KMS-11 (cell line): ENCODE data around the gene SPARCL1.

Experiments
- H2AFZ ChIP-seq: fragments of 200-600 bp; sonication (generic); 2 replicates; pipeline ENCODE4 v1.6.1; 2016; ENCODE audit warnings: antibody characterized with exemption, mixed run types, low read depth
- H3K27ac ChIP-seq: fragments of 200-600 bp; sonication (generic); 2 replicates; pipeline ENCODE4 v1.6.1; 2016; ENCODE audit warnings: mild to moderate bottlenecking, mixed run types
- H3K27me3 ChIP-seq: fragments of 200-600 bp; sonication (generic); 2 replicates; pipeline ENCODE4 v1.6.1; 2017; ENCODE audit warnings: mild to moderate bottlenecking, low read depth, mixed run types, moderate library complexity; ENCODE audit not compliant: insufficient read depth
- H3K36me3 ChIP-seq: fragments of 200-600 bp; sonication (generic); 2 replicates; pipeline ENCODE4 v1.6.1; 2017; ENCODE audit warnings: mild to moderate bottlenecking, mixed run types; ENCODE audit not compliant: insufficient read depth
- H3K4me1 ChIP-seq: fragments of 200-600 bp; sonication (generic); 2 replicates; pipeline ENCODE4 v1.6.1; 2016; ENCODE audit warnings: mild to moderate bottlenecking, low read depth, mixed run types; ENCODE audit not compliant: poor library complexity, severe bottlenecking
- H3K4me2 ChIP-seq: fragments of 200-600 bp; sonication (generic); 2 replicates; pipeline ENCODE4 v1.7.0; 2016; ENCODE audit warnings: mild to moderate bottlenecking, mixed run types
- H3K4me3 ChIP-seq: fragments of 200-600 bp; sonication (generic); IDR thresholded peaks from 2 replicates; pipeline ENCODE4 v1.6.1; 2017; ENCODE audit warnings: low read depth, low read length, mixed read lengths; ENCODE audit not compliant: insufficient read depth
- H3K79me2 ChIP-seq: fragments of 200-600 bp; sonication (generic); 2 replicates; pipeline ENCODE4 v1.6.1; 2016; ENCODE audit warnings: low read depth, mixed run types; ENCODE audit not compliant: insufficient read depth
- H3K9ac ChIP-seq: fragments of 200-600 bp; sonication (generic); 2 replicates; pipeline ENCODE4 v1.6.1; 2016; ENCODE audit warnings: mild to moderate bottlenecking, mixed run types
- H4K20me1 ChIP-seq: fragments of 200-600 bp; sonication (generic); 2 replicates; pipeline ENCODE4 v1.6.1; 2016; ENCODE audit warnings: mild to moderate bottlenecking, mixed run types; ENCODE audit not compliant: insufficient read depth
- CTCF ChIP-seq: fragments of 200-600 bp; sonication (generic); conservative IDR thresholded peaks from 2 replicates; pipeline ENCODE4 v1.6.1; 2017; ENCODE audit warnings: low read depth, mild to moderate bottlenecking, antibody characterized with exemption, low read length, moderate library complexity, mixed read lengths

The SPARCL1 gene

GRCh38 chr4:87542734-87543312 is 13.6 kb upstream of the SPARCL1 start:
- Histone ChIP-seq H3K36me3 (no peaks in the 10 kb centered on the region), H4K20me1 (no peaks in the 10 kb centered on the region), H3K27ac (no peak overlapping the region), H2AFZ (no peak overlapping the region), H3K4me2 (no peak overlapping the region), H3K27me3 (no peaks in the 10 kb centered on the region), H3K4me1 (no peaks in the 10 kb centered on the region), H3K9ac (no peak overlapping the region), H3K79me2 (no peaks in the 10 kb centered on the region), H3K4me3 (no peak overlapping the region)
- TF ChIP-seq CTCF, result no peak

- no peak overlapping the region for H3K9ac ChIP-seq
- no peak overlapping the region for H2AFZ ChIP-seq
- no peak overlapping the region for H3K27ac ChIP-seq
- no peaks in the 10 kb centered on the region for H3K27me3 ChIP-seq
- no peak for TF ChIP-seq CTCF
- no peaks in the 10 kb centered on the region for H3K79me2 ChIP-seq
- H4K20me1 ChIP-seq, result no peaks in the 10 kb centered on the region
- no peaks in the 10 kb centered on the region for H3K36me3 ChIP-seq
- H3K4me2 ChIP-seq, result no peak overlapping the region
- H3K4me1 ChIP-seq, result no peaks in the 10 kb centered on the region
- H3K4me3 ChIP-seq, result no peak overlapping the region
Observed at GRCh38 chr4:87541956-87542709, 13.0 kb upstream of the SPARCL1 start.

- Histone ChIP-seq H3K27ac (no peak overlapping the region), H3K4me3 (no peak overlapping the region), H3K36me3 (no peaks in the 10 kb centered on the region), H3K4me1 (no peaks in the 10 kb centered on the region), H3K4me2 (no peak overlapping the region), H3K27me3 (no peaks in the 10 kb centered on the region), H2AFZ (no peak overlapping the region), H3K9ac (no peak overlapping the region), H3K79me2 (no peaks in the 10 kb centered on the region), H4K20me1 (no peaks in the 10 kb centered on the region)
- no peak for TF ChIP-seq CTCF
Observed at GRCh38 chr4:87541521-87541920, 12.3 kb upstream of the SPARCL1 start.

- no peak for TF ChIP-seq CTCF
- H3K36me3 ChIP-seq, result no peaks in the 10 kb centered on the region
Observed at GRCh38 chr4:87540146-87541058, 11.2 kb upstream of the SPARCL1 start.

More at GRCh38 chr4:87540146-87541058, 11.2 kb upstream of the SPARCL1 start:
- Histone ChIP-seq H3K4me2 (no peak overlapping the region), H2AFZ (no peak overlapping the region), H3K4me3 (no peak overlapping the region), H4K20me1 (no peaks in the 10 kb centered on the region), H3K79me2 (no peaks in the 10 kb centered on the region), H3K27ac (no peak overlapping the region), H3K9ac (no peak overlapping the region), H3K4me1 (no peaks in the 10 kb centered on the region), H3K27me3 (no peaks in the 10 kb centered on the region)
